A549 (cell line): ENCODE data around the gene ZNF521.

ENCODE experiments used
- CHD2 ChIP-seq: fragments of 150-350 bp; IDR thresholded peaks from 2 replicates; pipeline ENCODE4 v1.6.1; 2014; ENCODE audit warnings: low read length; ENCODE audit not compliant: partially characterized antibody
- CTCF ChIP-seq: fragments of >200 bp; sonication (Bioruptor Twin); formaldehyde crosslinking; IDR thresholded peaks from 3 replicates; pipeline ENCODE4 v1.5.1; 2016
- RAD21 ChIP-seq, 2 experiments: fragments of >200 bp in 1 of 2; sonication (Bioruptor Twin) in 1 of 2; formaldehyde crosslinking in 1 of 2; IDR thresholded peaks in 1 of 2; conservative IDR thresholded peaks in 1 of 2; 2 replicates in 1 of 2; 3 replicates in 1 of 2; pipeline ENCODE4 v1.6.1; 2012 to 2018; ENCODE audit warnings: inconsistent platforms in 1 of 2
- REST ChIP-seq: fragments of 200-600 bp; sonication (generic); IDR thresholded peaks from 2 replicates; pipeline ENCODE4 v1.6.1; 2016; ENCODE audit warnings: antibody characterized with exemption, mild to moderate bottlenecking, moderate library complexity

GRCh38 chr18:25251068-25251467 is 100.9 kb downstream of the ZNF521 start:
- TF ChIP-seq CTCF (no peak), RAD21 (conservative IDR thresholded peaks at IDR 0.05 in 1 of 2, IDR thresholded peaks at IDR 0.05 in 1 of 2) (no peak), CHD2 (no peak), REST (no peak)
